Measurements from ENCODE around the gene BCL2L13.

GRCh38 chr22:17739196-17739975 is 100.8 kb downstream of the BCL2L13 start:
- TF ChIP-seq POLR2AphosphoS5 (IDR thresholded peaks at IDR 0.05), result no peak
- no peak for TF ChIP-seq CTCF (IDR thresholded peaks at IDR 0.05)
- no peak for TF ChIP-seq POLR2A (IDR thresholded peaks at IDR 0.05)
